ENCODE measurements around the gene NPTN.

NPTN gene

DNA sequence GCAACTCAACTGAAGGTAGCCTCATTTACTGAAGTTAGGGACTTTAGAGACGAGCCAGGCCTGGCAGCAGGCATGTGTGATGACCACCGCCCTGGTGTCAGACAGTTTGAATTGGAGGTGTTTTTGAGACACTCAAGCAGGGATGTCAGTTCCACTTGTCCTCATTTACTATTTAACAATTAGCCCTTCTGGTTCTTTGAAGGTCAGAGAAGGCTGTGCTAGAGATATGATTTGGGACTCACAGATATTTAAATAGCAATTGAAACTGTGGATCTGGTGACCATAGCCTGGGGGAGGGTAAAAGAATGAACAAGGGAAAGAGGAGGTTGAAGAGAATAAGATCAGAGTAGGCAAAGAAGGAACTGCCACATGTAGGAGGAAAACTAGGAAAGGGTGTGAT, 115.6 kb downstream of the NPTN start:
- no peak for DNase-seq

DNA sequence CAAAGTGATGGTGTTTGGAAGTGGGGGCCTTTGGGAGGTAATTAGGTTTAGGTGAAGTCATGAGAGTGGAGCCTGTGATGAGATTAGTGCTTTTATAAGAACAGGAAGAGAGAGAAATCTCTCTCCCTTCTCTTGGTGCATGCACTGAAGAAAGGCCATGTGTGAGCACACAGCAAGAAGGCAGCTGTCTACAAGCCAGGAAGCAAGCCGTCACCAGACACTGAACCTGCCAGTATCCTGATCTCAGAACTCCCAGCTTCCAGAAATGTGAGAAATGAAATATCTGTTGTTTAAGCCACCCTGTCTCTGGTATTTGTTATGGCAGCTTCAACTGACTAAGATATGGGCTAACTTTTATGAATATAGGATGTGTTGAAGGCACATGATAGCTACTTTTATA, 117.7 kb downstream of the NPTN start:
- no peak for DNase-seq

All from eye (tissue), 1 donor.